ENCODE results near the gene MAST3.

- no peak for TF ChIP-seq REST (IDR thresholded peaks at IDR 0.05; ENCODE audit: low read depth)
- TF ChIP-seq TAF1 (IDR thresholded peaks at IDR 0.05; ENCODE audit: low read depth): no peak
- no peak for TF ChIP-seq CREB1 (IDR thresholded peaks at IDR 0.05; ENCODE audit: low read depth)
- TF ChIP-seq CEBPB (IDR thresholded peaks at IDR 0.05): no peak
Measured at GRCh38 chr19:18109341-18109732, 11.8 kb downstream of the MAST3 start.
